Psoas muscle (tissue), 8 donors: Measurements from ENCODE around the gene POLR2B. TPM values are rescaled to one million over a fixed set of nuclear protein-coding genes. Genes with fewer than 3 reads are reported as not detected.
"Not testable (repeated sequence)": the region's sequence is repeated elsewhere in the genome, so short reads cannot be mapped to it uniquely, and the experiment has no call there.

Source experiments
- ATAC-seq, 4 donors: fragments of 200-7000 bp; cut with Tn5 transposase; one replicate each; pipeline ENCODE4 v1.9.1; 2020; ENCODE audit warnings: moderate library complexity in 3 of 4, mild to moderate bottlenecking in 2 of 4
- DNase-seq, 2 donors: peaks; one replicate each; pipeline ENCODE4 v3.0.0-alpha.2; 2020
- H3K27ac ChIP-seq: fragments of 200-600 bp; one replicate; pipeline ENCODE4 v1.8.0; 2022
- H3K27me3 ChIP-seq, 3 donors: fragments of 200-600 bp in 1 of 3; one replicate each; pipeline versions ENCODE4 v1.6.1 to v1.8.0; 2013 to 2022; ENCODE audit warnings: low read length in 2 of 3, mild to moderate bottlenecking in 2 of 3, moderate library complexity in 1 of 3; ENCODE audit not compliant: insufficient read depth in 3 of 3
- H3K36me3 ChIP-seq, 2 donors: fragments of 200-600 bp in 1 of 2; one replicate each; pipeline versions ENCODE4 v1.6.1 to v1.8.0; 2013 to 2022; ENCODE audit warnings: low read depth in 1 of 2, mild to moderate bottlenecking in 1 of 2, moderate library complexity in 1 of 2; ENCODE audit not compliant: insufficient read depth in 1 of 2
- H3K4me1 ChIP-seq: fragments of 200-600 bp; one replicate; pipeline ENCODE4 v1.8.0; 2022
- H3K4me3 ChIP-seq: fragments of 200-600 bp; one replicate; pipeline ENCODE4 v1.8.0; 2022; ENCODE audit warnings: mild to moderate bottlenecking
- H3K9me3 ChIP-seq: fragments of 200-600 bp; one replicate; pipeline ENCODE4 v1.8.0; 2022
- WGBS, 3 donors: extraction: QIAGEN DNeasy Blood & Tissue Kit; methylation state at CpG; one replicate each; pipeline versions ENCODE4 v1.1.6 to v1.1.7; 2013; 5-methylcytosine and 5-hydroxymethylcytosine counted together
- intact Hi-C, 2 donors: fragments of 100-400 bp; cut with DNase I; formaldehyde crosslinking; loops; one replicate each; pipeline versions ENCODE4 v1.11.0 to v1.14.2; 2022
- polyA plus RNA-seq, 3 donors: library from polyadenylated mRNA; stranded (reverse); fragments of 200-250 nt; gene quantifications; one replicate each; pipeline ENCODE4 v1.2.3, GENCODE V29; 2013
- total RNA-seq, 4 donors: library from RNA; stranded (reverse); fragmentation: NEBNext Ultra II Directional in 2 of 4; extraction: Animal tissue kit (Norgen Biotek cat#: 25700) in 2 of 4; gene quantifications; one replicate each; pipeline versions ENCODE4 v1.2.1 to v1.2.4, GENCODE V29; 2021 to 2023
- TF ChIP-seq, protein P1 (sequence below): fragments of 200-600 bp; IDR thresholded peaks from one replicate; pipeline ENCODE4 v1.8.0; 2022; ENCODE audit warnings: antibody characterized with exemption
- donor health status: healthy with polysubstance abuse.
- donor health status: DM: no; HTN: no; CAD: no; lungs with moderate emphysema.
- donor health status: Bipolar disorder and iron deficiency.
- donor health status: healthy.
- donor health status: DM: yes; HTN: yes; CAD: no.
- donor health status: DM: no; HTN: no; CAD: no.
- donor health status: DM: no; HTN: no; CAD: no.
- donor health status: DM: yes; HTN: yes; CAD: no.

POLR2B gene
- total and polyA plus RNA-seq, 7 donors = 37.1 to 111 (median 73.6) TPM

- Histone ChIP-seq H3K4me1 (no peaks in the 10 kb centered on the region), H3K36me3 (no peaks in the 10 kb centered on the region), H3K27ac (no peak overlapping the region), H3K27me3 (no peaks in the 10 kb centered on the region), H3K4me3 (no peak overlapping the region), H3K9me3 (no peaks in the 10 kb centered on the region)
- intact Hi-C loops = no loop called here
- ATAC-seq (no peak), DNase-seq (no peak)
- TF ChIP-seq, protein P1, sequence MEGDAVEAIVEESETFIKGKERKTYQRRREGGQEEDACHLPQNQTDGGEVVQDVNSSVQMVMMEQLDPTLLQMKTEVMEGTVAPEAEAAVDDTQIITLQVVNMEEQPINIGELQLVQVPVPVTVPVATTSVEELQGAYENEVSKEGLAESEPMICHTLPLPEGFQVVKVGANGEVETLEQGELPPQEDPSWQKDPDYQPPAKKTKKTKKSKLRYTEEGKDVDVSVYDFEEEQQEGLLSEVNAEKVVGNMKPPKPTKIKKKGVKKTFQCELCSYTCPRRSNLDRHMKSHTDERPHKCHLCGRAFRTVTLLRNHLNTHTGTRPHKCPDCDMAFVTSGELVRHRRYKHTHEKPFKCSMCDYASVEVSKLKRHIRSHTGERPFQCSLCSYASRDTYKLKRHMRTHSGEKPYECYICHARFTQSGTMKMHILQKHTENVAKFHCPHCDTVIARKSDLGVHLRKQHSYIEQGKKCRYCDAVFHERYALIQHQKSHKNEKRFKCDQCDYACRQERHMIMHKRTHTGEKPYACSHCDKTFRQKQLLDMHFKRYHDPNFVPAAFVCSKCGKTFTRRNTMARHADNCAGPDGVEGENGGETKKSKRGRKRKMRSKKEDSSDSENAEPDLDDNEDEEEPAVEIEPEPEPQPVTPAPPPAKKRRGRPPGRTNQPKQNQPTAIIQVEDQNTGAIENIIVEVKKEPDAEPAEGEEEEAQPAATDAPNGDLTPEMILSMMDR = no peak
- 43 to 76% (median 71%) methylated on average over 5 of the region's 5 CpGs for whole genome bisulfite sequencing, 3 donors
Measured at GRCh38 chr4:57053508-57053907, 74.8 kb downstream of the POLR2B start.

GRCh38 chr4:57055886-57056285, 77.2 kb downstream of the POLR2B start:
- ATAC-seq (no peak), DNase-seq (no peak)
- TF ChIP-seq, protein P1 = no peak
- H3K4me3 ChIP-seq = no peak overlapping the region
- WGBS, 3 donors = 64 to 68% (median 66%) methylated on average over 14 of the region's 14 CpGs
- no peaks in the 10 kb centered on the region for H3K9me3 ChIP-seq
- H3K27me3 ChIP-seq = no peaks in the 10 kb centered on the region
- intact Hi-C loops = no loop called here
- H3K27ac ChIP-seq = no peak overlapping the region
- no peaks in the 10 kb centered on the region for H3K4me1 ChIP-seq
- no peaks in the 10 kb centered on the region for H3K36me3 ChIP-seq

GRCh38 chr4:57059890-57060716, 81.4 kb downstream of the POLR2B start:
- intact Hi-C loops = no loop called here

GRCh38 chr4:57060717-57061067, 82.0 kb downstream of the POLR2B start:
- intact Hi-C loops, H3K36me3 ChIP-seq, H3K4me3 ChIP-seq, H3K4me1 ChIP-seq, DNase-seq, H3K27me3 ChIP-seq, ATAC-seq, H3K9me3 ChIP-seq, H3K27ac ChIP-seq: not testable (repeated sequence)
- 82 to 84% (median 83%) methylated on average over 6 of the region's 6 CpGs for WGBS, 3 donors

More at GRCh38 chr4:57059890-57060716, 81.4 kb downstream of the POLR2B start:
- TF ChIP-seq, protein P1 = no peak
- H3K27me3 ChIP-seq = no peaks in the 10 kb centered on the region
- H3K36me3 ChIP-seq = no peaks in the 10 kb centered on the region
- DNase-seq (no peak), ATAC-seq (no peak)
- WGBS, 3 donors = 72 to 76% (median 74%) methylated on average over 6 of the region's 6 CpGs
- no peaks in the 10 kb centered on the region for H3K9me3 ChIP-seq
- no peak overlapping the region for H3K27ac ChIP-seq
- H3K4me3 ChIP-seq = no peak overlapping the region
- no peaks in the 10 kb centered on the region for H3K4me1 ChIP-seq

- Histone ChIP-seq H3K4me3 (no peak overlapping the region), H3K27me3 (no peaks in the 10 kb centered on the region), H3K4me1 (no peaks in the 10 kb centered on the region), H3K27ac (no peak overlapping the region), H3K9me3 (no peaks in the 10 kb centered on the region), H3K36me3 (no peaks in the 10 kb centered on the region)
- 55 to 71% (median 60%) methylated on average over 5 of the region's 5 CpGs for WGBS, 3 donors
- DNase-seq (no peak), ATAC-seq (no peak)
- intact Hi-C loops = no loop called here
- TF ChIP-seq, protein P1 = no peak
Measured at GRCh38 chr4:57061395-57061794, 82.7 kb downstream of the POLR2B start.
